ENCODE results near the gene KRTAP13-1. TPM values are rescaled to one million over a fixed set of nuclear protein-coding genes. Genes with fewer than 3 reads are reported as not detected.

The KRTAP13-1 gene
- total and polyA plus RNA-seq, 2 of the 8 experiments (the other 6 are each of a cell fraction or from before 2014, with no cell fraction given), result not detected

GRCh38 chr21:30354308-30355005, 41.4 kb upstream of the KRTAP13-1 start (continued):
- TF ChIP-seq CTCF (IDR thresholded peaks at IDR 0.05; ENCODE audit: control extremely low read depth in 1 of 3, insufficient read depth in 1 of 3, low read depth in 1 of 3, low read length in 3 of 3) (no peak), SP4 (IDR thresholded peaks at IDR 0.05; ENCODE audit: low read length) (no peak), RBBP5 (IDR thresholded peaks at IDR 0.05; ENCODE audit: borderline replicate concordance, low read depth, low read length) (no peak), BACH1 (IDR thresholded peaks at IDR 0.05; ENCODE audit: low read length) (no peak), CBX5 (IDR thresholded peaks at IDR 0.05; ENCODE audit: low read depth, low read length) (no peak)
